GM23338 (cell line): ENCODE data around the gene C1orf216. TPM values are rescaled to one million over a fixed set of nuclear protein-coding genes. Genes with fewer than 3 reads are reported as not detected.

Experiments used
- CREB1 ChIP-seq: fragments of 250-450 bp; sonication (Bioruptor Pico); IDR thresholded peaks from 2 replicates; pipeline ENCODE4 v1.5.0; 2020; ENCODE audit warnings: low read depth, mild to moderate bottlenecking, moderate library complexity
- EZH2 ChIP-seq: fragments of 200-600 bp; sonication (generic); IDR thresholded peaks from one replicate; pipeline ENCODE4 v1.8.0; 2017; ENCODE audit warnings: antibody characterized with exemption, mild to moderate bottlenecking, low read depth; ENCODE audit not compliant: unreplicated experiment
- EZH2phosphoT487 ChIP-seq: fragments of 200-600 bp; sonication (generic); IDR thresholded peaks from one replicate; pipeline ENCODE4 v1.8.1; 2018; ENCODE audit warnings: antibody characterized with exemption; ENCODE audit not compliant: unreplicated experiment
- JUNB ChIP-seq: IDR thresholded peaks from one replicate; pipeline ENCODE4 v1.6.1; 2016; ENCODE audit warnings: antibody characterized with exemption; ENCODE audit not compliant: unreplicated experiment
- POLR2AphosphoS5 ChIP-seq: IDR thresholded peaks from 2 replicates; pipeline ENCODE4 v1.6.1; 2016; ENCODE audit warnings: antibody characterized with exemption, low read depth
- STAT1 ChIP-seq: IDR thresholded peaks from one replicate; pipeline ENCODE4 v1.6.1; 2016; ENCODE audit warnings: antibody characterized with exemption; ENCODE audit not compliant: unreplicated experiment
- polyA plus RNA-seq: library from polyadenylated mRNA; unstranded; fragments of >200 nt; fragmentation: Nextera tagmentation; extraction: Ambion mirVana; gene quantifications from 2 replicates; pipeline ENCODE4 v1.2.1, GENCODE V29; 2016
- total RNA-seq: library from RNA; depleted of rRNA; stranded (reverse); fragments of >200 nt; shearing (Covaris generic); gene quantifications from 2 replicates; pipeline ENCODE4 v1.2.3, GENCODE V29; 2014
- TF ChIP-seq, protein P1 (sequence below): fragments of 250-450 bp; sonication (Bioruptor Pico); IDR thresholded peaks from 2 replicates; pipeline ENCODE4 v1.5.0; 2020; ENCODE audit warnings: mild to moderate bottlenecking, moderate library complexity
- TF ChIP-seq, protein P2 (sequence below): IDR thresholded peaks from one replicate; pipeline ENCODE4 v1.6.1; 2018; ENCODE audit warnings: antibody characterized with exemption; ENCODE audit not compliant: unreplicated experiment

C1orf216 gene
- total and polyA plus RNA-seq, 2 experiments from 2014 or later: 4.7 to 21.5 TPM

DNA sequence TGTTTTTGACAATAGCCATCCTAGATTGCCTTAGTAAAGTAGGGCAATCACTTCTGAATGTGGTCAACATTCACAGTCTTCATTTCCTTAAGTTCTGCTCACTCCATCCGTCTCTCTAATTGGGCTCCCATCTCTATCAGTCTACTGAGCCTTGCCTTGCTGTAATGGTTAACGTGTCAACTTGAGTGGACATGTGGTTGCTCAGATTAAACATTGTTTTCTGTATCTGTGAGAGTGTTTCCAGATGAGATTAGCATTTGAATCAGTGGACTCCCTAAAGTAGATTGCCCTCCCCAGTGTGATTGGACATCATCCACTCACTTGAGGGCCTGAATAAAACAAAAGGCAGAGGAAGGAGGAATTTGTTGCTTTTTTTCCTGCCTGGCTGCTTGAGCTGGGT, 26.4 kb downstream of the C1orf216 start (continued):
- TF ChIP-seq, protein P1, sequence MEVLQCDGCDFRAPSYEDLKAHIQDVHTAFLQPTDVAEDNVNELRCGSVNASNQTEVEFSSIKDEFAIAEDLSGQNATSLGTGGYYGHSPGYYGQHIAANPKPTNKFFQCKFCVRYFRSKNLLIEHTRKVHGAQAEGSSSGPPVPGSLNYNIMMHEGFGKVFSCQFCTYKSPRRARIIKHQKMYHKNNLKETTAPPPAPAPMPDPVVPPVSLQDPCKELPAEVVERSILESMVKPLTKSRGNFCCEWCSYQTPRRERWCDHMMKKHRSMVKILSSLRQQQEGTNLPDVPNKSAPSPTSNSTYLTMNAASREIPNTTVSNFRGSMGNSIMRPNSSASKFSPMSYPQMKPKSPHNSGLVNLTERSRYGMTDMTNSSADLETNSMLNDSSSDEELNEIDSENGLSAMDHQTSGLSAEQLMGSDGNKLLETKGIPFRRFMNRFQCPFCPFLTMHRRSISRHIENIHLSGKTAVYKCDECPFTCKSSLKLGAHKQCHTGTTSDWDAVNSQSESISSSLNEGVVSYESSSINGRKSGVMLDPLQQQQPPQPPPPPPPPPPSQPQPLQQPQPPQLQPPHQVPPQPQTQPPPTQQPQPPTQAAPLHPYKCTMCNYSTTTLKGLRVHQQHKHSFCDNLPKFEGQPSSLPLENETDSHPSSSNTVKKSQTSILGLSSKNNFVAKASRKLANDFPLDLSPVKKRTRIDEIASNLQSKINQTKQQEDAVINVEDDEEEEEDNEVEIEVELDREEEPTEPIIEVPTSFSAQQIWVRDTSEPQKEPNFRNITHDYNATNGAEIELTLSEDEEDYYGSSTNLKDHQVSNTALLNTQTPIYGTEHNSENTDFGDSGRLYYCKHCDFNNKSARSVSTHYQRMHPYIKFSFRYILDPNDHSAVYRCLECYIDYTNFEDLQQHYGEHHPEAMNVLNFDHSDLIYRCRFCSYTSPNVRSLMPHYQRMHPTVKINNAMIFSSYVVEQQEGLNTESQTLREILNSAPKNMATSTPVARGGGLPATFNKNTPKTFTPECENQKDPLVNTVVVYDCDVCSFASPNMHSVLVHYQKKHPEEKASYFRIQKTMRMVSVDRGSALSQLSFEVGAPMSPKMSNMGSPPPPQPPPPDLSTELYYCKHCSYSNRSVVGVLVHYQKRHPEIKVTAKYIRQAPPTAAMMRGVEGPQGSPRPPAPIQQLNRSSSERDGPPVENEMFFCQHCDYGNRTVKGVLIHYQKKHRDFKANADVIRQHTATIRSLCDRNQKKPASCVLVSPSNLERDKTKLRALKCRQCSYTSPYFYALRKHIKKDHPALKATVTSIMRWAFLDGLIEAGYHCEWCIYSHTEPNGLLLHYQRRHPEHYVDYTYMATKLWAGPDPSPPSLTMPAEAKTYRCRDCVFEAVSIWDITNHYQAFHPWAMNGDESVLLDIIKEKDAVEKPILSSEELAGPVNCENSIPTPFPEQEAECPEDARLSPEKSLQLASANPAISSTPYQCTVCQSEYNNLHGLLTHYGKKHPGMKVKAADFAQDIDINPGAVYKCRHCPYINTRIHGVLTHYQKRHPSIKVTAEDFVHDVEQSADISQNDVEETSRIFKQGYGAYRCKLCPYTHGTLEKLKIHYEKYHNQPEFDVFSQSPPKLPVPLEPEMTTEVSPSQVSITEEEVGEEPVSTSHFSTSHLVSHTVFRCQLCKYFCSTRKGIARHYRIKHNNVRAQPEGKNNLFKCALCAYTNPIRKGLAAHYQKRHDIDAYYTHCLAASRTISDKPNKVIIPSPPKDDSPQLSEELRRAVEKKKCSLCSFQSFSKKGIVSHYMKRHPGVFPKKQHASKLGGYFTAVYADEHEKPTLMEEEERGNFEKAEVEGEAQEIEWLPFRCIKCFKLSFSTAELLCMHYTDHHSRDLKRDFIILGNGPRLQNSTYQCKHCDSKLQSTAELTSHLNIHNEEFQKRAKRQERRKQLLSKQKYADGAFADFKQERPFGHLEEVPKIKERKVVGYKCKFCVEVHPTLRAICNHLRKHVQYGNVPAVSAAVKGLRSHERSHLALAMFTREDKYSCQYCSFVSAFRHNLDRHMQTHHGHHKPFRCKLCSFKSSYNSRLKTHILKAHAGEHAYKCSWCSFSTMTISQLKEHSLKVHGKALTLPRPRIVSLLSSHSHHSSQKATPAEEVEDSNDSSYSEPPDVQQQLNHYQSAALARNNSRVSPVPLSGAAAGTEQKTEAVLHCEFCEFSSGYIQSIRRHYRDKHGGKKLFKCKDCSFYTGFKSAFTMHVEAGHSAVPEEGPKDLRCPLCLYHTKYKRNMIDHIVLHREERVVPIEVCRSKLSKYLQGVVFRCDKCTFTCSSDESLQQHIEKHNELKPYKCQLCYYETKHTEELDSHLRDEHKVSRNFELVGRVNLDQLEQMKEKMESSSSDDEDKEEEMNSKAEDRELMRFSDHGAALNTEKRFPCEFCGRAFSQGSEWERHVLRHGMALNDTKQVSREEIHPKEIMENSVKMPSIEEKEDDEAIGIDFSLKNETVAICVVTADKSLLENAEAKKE (CRISPR knock-in tag): no peak
- TF ChIP-seq JUNB (no peak), POLR2AphosphoS5 (no peak), EZH2 (no peak), EZH2phosphoT487 (no peak), STAT1 (no peak), CREB1 (CRISPR knock-in tag) (no peak)
- TF ChIP-seq, protein P2, sequence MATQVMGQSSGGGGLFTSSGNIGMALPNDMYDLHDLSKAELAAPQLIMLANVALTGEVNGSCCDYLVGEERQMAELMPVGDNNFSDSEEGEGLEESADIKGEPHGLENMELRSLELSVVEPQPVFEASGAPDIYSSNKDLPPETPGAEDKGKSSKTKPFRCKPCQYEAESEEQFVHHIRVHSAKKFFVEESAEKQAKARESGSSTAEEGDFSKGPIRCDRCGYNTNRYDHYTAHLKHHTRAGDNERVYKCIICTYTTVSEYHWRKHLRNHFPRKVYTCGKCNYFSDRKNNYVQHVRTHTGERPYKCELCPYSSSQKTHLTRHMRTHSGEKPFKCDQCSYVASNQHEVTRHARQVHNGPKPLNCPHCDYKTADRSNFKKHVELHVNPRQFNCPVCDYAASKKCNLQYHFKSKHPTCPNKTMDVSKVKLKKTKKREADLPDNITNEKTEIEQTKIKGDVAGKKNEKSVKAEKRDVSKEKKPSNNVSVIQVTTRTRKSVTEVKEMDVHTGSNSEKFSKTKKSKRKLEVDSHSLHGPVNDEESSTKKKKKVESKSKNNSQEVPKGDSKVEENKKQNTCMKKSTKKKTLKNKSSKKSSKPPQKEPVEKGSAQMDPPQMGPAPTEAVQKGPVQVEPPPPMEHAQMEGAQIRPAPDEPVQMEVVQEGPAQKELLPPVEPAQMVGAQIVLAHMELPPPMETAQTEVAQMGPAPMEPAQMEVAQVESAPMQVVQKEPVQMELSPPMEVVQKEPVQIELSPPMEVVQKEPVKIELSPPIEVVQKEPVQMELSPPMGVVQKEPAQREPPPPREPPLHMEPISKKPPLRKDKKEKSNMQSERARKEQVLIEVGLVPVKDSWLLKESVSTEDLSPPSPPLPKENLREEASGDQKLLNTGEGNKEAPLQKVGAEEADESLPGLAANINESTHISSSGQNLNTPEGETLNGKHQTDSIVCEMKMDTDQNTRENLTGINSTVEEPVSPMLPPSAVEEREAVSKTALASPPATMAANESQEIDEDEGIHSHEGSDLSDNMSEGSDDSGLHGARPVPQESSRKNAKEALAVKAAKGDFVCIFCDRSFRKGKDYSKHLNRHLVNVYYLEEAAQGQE: no peak
